Measurements from ENCODE around the gene OPTC. TPM values are rescaled to one million over a fixed set of nuclear protein-coding genes. Genes with fewer than 3 reads are reported as not detected.

Gene OPTC
- total and polyA plus RNA-seq, 2 of the 8 experiments (the other 6 are each of a cell fraction or from before 2014, with no cell fraction given): 1.1 to 4.0 TPM

DNA sequence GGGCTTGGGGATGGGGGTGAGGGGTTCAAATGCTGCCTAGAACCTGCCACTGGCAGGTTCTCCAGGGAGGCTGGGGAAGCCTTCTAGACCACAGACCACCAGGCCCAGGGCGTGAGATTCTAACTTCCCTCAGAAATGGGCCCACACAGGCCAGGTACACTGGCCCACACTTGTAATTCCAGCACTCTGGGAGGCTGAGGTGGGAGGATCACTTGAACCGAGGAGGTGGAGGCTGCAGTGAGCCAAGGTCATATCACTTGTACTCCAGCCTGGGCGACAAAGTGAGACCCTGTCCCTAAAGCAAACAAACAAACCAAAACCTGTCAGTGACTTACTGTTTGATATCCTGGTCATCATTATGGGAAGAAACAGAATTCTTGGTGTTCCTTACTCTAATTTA is 31.7 kb downstream of the OPTC start:
- no peak overlapping the region for H3K4me3 ChIP-seq (ENCODE audit: extremely low read depth in 1 of 4, insufficient read depth in 2 of 4, low read depth in 3 of 4, low read length in 4 of 4)
- H2BK20ac ChIP-seq (ENCODE audit: low read length): no peak overlapping the region
- no peak overlapping the region for H2BK5ac ChIP-seq (ENCODE audit: low read depth, low read length)
- no peak overlapping the region for H3K4me2 ChIP-seq (ENCODE audit: insufficient read depth in 1 of 2, low read depth in 2 of 2, low read length in 2 of 2)
- H3K14ac ChIP-seq (ENCODE audit: insufficient read length): no peak overlapping the region
- no peaks in the 10 kb centered on the region for H3K79me2 ChIP-seq (ENCODE audit: control insufficient read depth in 1 of 2, insufficient read depth in 2 of 2, low read length in 2 of 2)
- H4K91ac ChIP-seq (replicated peaks; ENCODE audit: insufficient read length, low read length): no peak overlapping the region
- no peak overlapping the region for H3K18ac ChIP-seq (ENCODE audit: extremely low read depth, low read length)
- no peak overlapping the region for H3K23ac ChIP-seq (ENCODE audit: insufficient read length)
- peaks cover 11 to 27% (median 21%) of the 10 kb centered on the region in 4 experiments for H3K4me1 ChIP-seq (replicated peaks in 1 of 4; ENCODE audit: control insufficient read depth in 3 of 4, insufficient read depth in 4 of 4, low read length in 3 of 4)
- no peak overlapping the region for H2BK12ac ChIP-seq (ENCODE audit: low read depth, low read length)
- H2BK120ac ChIP-seq (replicated peaks; ENCODE audit: low read depth, low read length): no peak overlapping the region
- no peak overlapping the region for H3K27ac ChIP-seq (ENCODE audit: low read depth, low read length)
- no peaks in the 10 kb centered on the region for H3K36me3 ChIP-seq (ENCODE audit: control insufficient read depth in 2 of 4, insufficient read depth in 4 of 4, low read length in 3 of 4)
- ChIA-PET POLR2A (ENCODE audit: partially characterized antibody) (no interaction called here), CTCF (ENCODE audit: partially characterized antibody) (interaction anchor here (0.5 to 13.3 kb wide), 6 partner anchors 9 to 133 kb away, joined by 3 to 108 read pairs (median 12); partner anchors contain the start of gene ATP2B4)
- no peak overlapping the region for H3K4ac ChIP-seq (replicated peaks; ENCODE audit: insufficient read length, low read depth, low read length)
- no peak overlapping the region for H2AFZ ChIP-seq (ENCODE audit: low read length)
- H3K23me2 ChIP-seq (ENCODE audit: low read depth, low read length): peaks cover 9% of the 10 kb centered on the region; the same call in 1 of the 2 replicates
- H3K9me3 ChIP-seq (ENCODE audit: insufficient read depth in 2 of 2, low read depth in 1 of 2, low read length in 1 of 2): no peaks in the 10 kb centered on the region
- 87% methylated on average over 3 of the region's 3 CpGs; no CpG with 5 or more reads in 1 of the 2 experiments for WGBS, 2 experiments (ENCODE audit: extremely low coverage in 1 of 2, insufficient coverage in 1 of 2, insufficient read length in 1 of 2, insufficient replicate concordance in 2 of 2, low coverage in 1 of 2, low lambda C conversion rate in 2 of 2, missing lambda C conversion rate in 1 of 2)
- no peak overlapping the region for H3K9ac ChIP-seq (replicated peaks in 1 of 4; ENCODE audit: extremely low read depth in 1 of 4, low read depth in 3 of 4, low read length in 3 of 4)
- no peak for TF ChIP-seq CTBP2 (IDR thresholded peaks at IDR 0.05; ENCODE audit: borderline replicate concordance, insufficient read depth, insufficient read length, low read length)
- TF ChIP-seq GTF2F1 (IDR thresholded peaks at IDR 0.05; ENCODE audit: borderline replicate concordance, low read depth, low read length): no peak
- no peak for TF ChIP-seq EZH2 (IDR thresholded peaks at IDR 0.05; ENCODE audit: low read depth, low read length, severe bottlenecking)
- TF ChIP-seq SAP30 (IDR thresholded peaks at IDR 0.05; ENCODE audit: insufficient read depth, insufficient replicate concordance, low read length): no peak
- no peak for TF ChIP-seq RNF2 (IDR thresholded peaks at IDR 0.05; ENCODE audit: borderline replicate concordance, low read depth, low read length, missing control alignments, poor library complexity, severe bottlenecking)
- TF ChIP-seq NRF1 (IDR thresholded peaks at IDR 0.05; ENCODE audit: low read depth, low read length): no peak
- TF ChIP-seq KDM4A (IDR thresholded peaks at IDR 0.05; ENCODE audit: low read depth, low read length, severe bottlenecking): no peak
- TF ChIP-seq JUND (IDR thresholded peaks at IDR 0.05; ENCODE audit: low read length): no peak
- H3K56ac ChIP-seq (replicated peaks; ENCODE audit: insufficient read length, low read depth, low read length): no peak overlapping the region
- peaks cover 0 to 2% of the 10 kb centered on the region in 2 experiments for H4K20me1 ChIP-seq (replicated peaks in 1 of 2; ENCODE audit: control insufficient read depth in 1 of 2, insufficient read depth in 2 of 2, low read length in 2 of 2)
- FAIRE-seq (no peak), DNase-seq (ENCODE audit: low read depth in 1 of 2, low spot score in 2 of 2) (no peak)
- no peak overlapping the region for H4K5ac ChIP-seq (ENCODE audit: insufficient read length, low read depth, low read length)
- H2AK5ac ChIP-seq (ENCODE audit: low read depth, low read length): no peak overlapping the region; the same call in 1 of the 2 replicates
- H3K79me1 ChIP-seq (ENCODE audit: low read depth, low read length): peaks cover 4% of the 10 kb centered on the region; the same call in 1 of the 2 replicates
- no peak overlapping the region for H4K8ac ChIP-seq (ENCODE audit: extremely low read depth, insufficient read depth, low read length)
- H2BK15ac ChIP-seq (ENCODE audit: low read length): no peak overlapping the region
- peaks cover under 1 to 13% (median 12%) of the 10 kb centered on the region in 4 experiments for H3K27me3 ChIP-seq (replicated peaks in 1 of 4; ENCODE audit: control insufficient read depth in 3 of 4, extremely low read depth in 1 of 4, insufficient read depth in 3 of 4, low read length in 3 of 4)
